ENCODE measurements around the gene PACS2.

The PACS2 gene

DNA sequence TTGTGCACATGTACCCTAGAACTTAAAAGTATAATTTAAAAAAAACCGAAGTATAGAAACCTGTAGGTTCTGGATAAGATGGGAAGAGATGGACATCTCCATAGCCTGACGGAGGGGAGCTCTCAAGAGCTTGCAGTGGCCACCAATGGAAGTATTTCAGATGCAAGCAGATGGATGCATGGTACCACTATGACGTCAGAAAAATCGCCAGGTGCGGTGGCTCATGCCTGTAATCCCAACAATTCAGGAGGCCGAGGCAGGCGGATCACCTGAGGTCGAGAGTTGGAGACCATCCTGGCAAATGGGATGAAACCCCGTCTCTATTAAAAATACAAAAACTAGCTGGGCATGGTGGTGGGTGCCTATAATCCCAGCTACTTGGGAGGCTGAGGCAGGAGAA lies 87.2 kb downstream of the PACS2 start:
- no peak overlapping the region for H3K4me3 ChIP-seq (IDR thresholded peaks at IDR 0.05; ENCODE audit: insufficient read depth, low read depth, low read length)
- H4K20me1 ChIP-seq (ENCODE audit: insufficient read depth) = no peaks in the 10 kb centered on the region
- no peak overlapping the region for H3K9ac ChIP-seq
- no peak overlapping the region for H3K4me2 ChIP-seq
- H3K27ac ChIP-seq = no peak overlapping the region
- H3K27me3 ChIP-seq (ENCODE audit: insufficient read depth, low read depth) = no peaks in the 10 kb centered on the region
- no peak overlapping the region for H2AFZ ChIP-seq (ENCODE audit: low read depth)
- TF ChIP-seq, protein P1, sequence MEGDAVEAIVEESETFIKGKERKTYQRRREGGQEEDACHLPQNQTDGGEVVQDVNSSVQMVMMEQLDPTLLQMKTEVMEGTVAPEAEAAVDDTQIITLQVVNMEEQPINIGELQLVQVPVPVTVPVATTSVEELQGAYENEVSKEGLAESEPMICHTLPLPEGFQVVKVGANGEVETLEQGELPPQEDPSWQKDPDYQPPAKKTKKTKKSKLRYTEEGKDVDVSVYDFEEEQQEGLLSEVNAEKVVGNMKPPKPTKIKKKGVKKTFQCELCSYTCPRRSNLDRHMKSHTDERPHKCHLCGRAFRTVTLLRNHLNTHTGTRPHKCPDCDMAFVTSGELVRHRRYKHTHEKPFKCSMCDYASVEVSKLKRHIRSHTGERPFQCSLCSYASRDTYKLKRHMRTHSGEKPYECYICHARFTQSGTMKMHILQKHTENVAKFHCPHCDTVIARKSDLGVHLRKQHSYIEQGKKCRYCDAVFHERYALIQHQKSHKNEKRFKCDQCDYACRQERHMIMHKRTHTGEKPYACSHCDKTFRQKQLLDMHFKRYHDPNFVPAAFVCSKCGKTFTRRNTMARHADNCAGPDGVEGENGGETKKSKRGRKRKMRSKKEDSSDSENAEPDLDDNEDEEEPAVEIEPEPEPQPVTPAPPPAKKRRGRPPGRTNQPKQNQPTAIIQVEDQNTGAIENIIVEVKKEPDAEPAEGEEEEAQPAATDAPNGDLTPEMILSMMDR (conservative IDR thresholded peaks at IDR 0.05; ENCODE audit: low read depth, low read length) = no peak
- H3K36me3 ChIP-seq (ENCODE audit: insufficient read depth) = no peaks in the 10 kb centered on the region
- peaks cover 7% of the 10 kb centered on the region for H3K79me2 ChIP-seq (ENCODE audit: insufficient read depth, low read depth)
- peaks cover 10% of the 10 kb centered on the region for H3K4me1 ChIP-seq (ENCODE audit: low read depth, poor library complexity, severe bottlenecking)

DNA sequence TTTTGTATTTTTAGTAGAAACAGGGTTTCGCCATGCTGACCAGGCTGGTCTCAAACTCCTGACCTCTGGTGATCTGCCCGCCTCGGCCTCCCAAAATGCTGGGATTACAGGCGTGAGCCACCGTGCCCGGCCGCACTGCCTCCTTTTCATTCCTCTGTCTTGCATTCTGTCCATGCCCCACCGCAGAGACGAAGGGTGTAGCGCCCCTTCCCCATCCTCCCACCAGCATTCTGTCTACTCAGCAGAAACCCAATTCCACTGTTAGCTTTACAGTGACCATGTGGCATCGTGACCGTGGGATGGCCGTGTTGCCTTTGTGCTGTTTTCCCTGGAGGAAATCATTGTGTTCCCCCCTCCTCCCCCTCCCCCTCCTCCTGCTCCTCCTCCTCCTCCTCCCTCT lies 94.0 kb downstream of the PACS2 start:
- Histone ChIP-seq H3K4me2 (no peak overlapping the region), H3K4me3 (IDR thresholded peaks at IDR 0.05; ENCODE audit: insufficient read depth, low read depth, low read length) (no peak overlapping the region), H3K4me1 (ENCODE audit: low read depth, poor library complexity, severe bottlenecking) (no peaks in the 10 kb centered on the region), H3K79me2 (ENCODE audit: insufficient read depth, low read depth) (no peaks in the 10 kb centered on the region), H3K27ac (no peak overlapping the region), H3K27me3 (ENCODE audit: insufficient read depth, low read depth) (no peaks in the 10 kb centered on the region), H3K36me3 (ENCODE audit: insufficient read depth) (no peaks in the 10 kb centered on the region), H3K9ac (no peak overlapping the region), H4K20me1 (ENCODE audit: insufficient read depth) (no peaks in the 10 kb centered on the region), H2AFZ (ENCODE audit: low read depth) (no peak overlapping the region)
- TF ChIP-seq, protein P1 (conservative IDR thresholded peaks at IDR 0.05; ENCODE audit: low read depth, low read length) = no peak

DNA sequence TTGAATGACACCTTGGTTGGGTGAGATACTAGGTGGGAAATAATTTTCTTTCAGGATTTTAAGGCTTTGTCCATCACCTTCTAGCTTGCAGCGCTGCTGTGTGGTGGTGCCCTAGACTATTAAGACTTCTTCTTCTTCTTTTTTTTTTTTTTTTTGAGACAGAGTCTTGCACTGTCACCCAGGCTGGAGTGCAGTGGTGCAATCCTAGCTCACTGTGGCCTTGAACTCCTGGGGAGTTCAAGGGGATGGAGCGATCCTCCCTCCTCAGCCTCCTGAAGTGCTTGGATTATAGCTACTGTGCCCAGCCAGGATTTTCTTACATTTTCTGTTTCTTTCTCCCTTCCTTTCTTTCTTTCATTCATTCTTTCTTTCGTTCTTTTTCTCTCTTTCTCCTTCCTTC lies 94.8 kb downstream of the PACS2 start:
- no peak overlapping the region for H3K4me3 ChIP-seq (IDR thresholded peaks at IDR 0.05; ENCODE audit: insufficient read depth, low read depth, low read length)
- no peak overlapping the region for H3K9ac ChIP-seq
- no peaks in the 10 kb centered on the region for H4K20me1 ChIP-seq (ENCODE audit: insufficient read depth)
- H3K36me3 ChIP-seq (ENCODE audit: insufficient read depth) = no peaks in the 10 kb centered on the region
- no peaks in the 10 kb centered on the region for H3K79me2 ChIP-seq (ENCODE audit: insufficient read depth, low read depth)
- H3K27me3 ChIP-seq (ENCODE audit: insufficient read depth, low read depth) = no peaks in the 10 kb centered on the region
- H3K4me1 ChIP-seq (ENCODE audit: low read depth, poor library complexity, severe bottlenecking) = no peaks in the 10 kb centered on the region
- TF ChIP-seq, protein P1 (conservative IDR thresholded peaks at IDR 0.05; ENCODE audit: low read depth, low read length) = no peak
- H3K4me2 ChIP-seq = no peak overlapping the region
- H3K27ac ChIP-seq = no peak overlapping the region
- H2AFZ ChIP-seq (ENCODE audit: low read depth) = no peak overlapping the region

DNA sequence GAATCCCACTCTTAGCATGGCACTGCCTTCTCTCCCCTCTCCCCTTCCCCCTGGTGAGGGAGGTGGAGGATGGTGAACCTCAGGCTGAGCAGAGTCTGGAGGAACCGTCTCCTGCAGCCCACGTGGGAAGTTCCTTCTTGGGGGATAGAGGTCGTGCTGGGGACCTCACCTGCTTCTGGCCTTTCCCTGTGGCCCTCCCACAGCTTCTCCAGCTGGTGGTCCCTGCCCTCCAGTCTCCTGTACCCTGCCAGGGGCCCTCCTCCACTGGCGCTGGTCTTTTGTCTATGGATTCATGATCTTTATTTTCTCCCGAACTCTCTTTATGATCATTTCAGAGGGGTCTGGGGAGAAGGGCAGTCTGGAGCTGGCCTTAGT lies 96.1 kb downstream of the PACS2 start:
- no peaks in the 10 kb centered on the region for H3K79me2 ChIP-seq (ENCODE audit: insufficient read depth, low read depth)
- TF ChIP-seq, protein P1 (conservative IDR thresholded peaks at IDR 0.05; ENCODE audit: low read depth, low read length) = no peak
- H3K4me1 ChIP-seq (ENCODE audit: low read depth, poor library complexity, severe bottlenecking) = no peaks in the 10 kb centered on the region
- no peak overlapping the region for H2AFZ ChIP-seq (ENCODE audit: low read depth)
- H3K9ac ChIP-seq = no peak overlapping the region
- H4K20me1 ChIP-seq (ENCODE audit: insufficient read depth) = no peaks in the 10 kb centered on the region
- H3K4me3 ChIP-seq (IDR thresholded peaks at IDR 0.05; ENCODE audit: insufficient read depth, low read depth, low read length) = no peak overlapping the region
- no peaks in the 10 kb centered on the region for H3K36me3 ChIP-seq (ENCODE audit: insufficient read depth)
- no peak overlapping the region for H3K27ac ChIP-seq
- H3K4me2 ChIP-seq = no peak overlapping the region
- H3K27me3 ChIP-seq (ENCODE audit: insufficient read depth, low read depth) = no peaks in the 10 kb centered on the region

Data from KMS-11 (cell line).